Sigmoid colon (tissue), 4 donors: ENCODE measurements around the gene WDR81.
"Not testable (repeated sequence)": the region's sequence is repeated elsewhere in the genome, so short reads cannot be mapped to it uniquely, and the experiment has no call there.

ENCODE experiments used
- CTCF ChIP-seq, 4 experiments: fragments of 450-650 bp in 3 of 4; fragments of 200-600 bp in 1 of 4; IDR thresholded peaks; one replicate each; pipeline ENCODE4 v1.5.1; 2016 to 2019; ENCODE audit warnings: antibody characterized with exemption in 4 of 4, mild to moderate bottlenecking in 3 of 4, moderate library complexity in 2 of 4
- EP300 ChIP-seq, 4 donors: sonication (generic); formaldehyde crosslinking; IDR thresholded peaks; one replicate each; pipeline ENCODE4 v1.6.1; 2017; ENCODE audit warnings: antibody characterized with exemption in 4 of 4
- POLR2AphosphoS5 ChIP-seq, 4 donors: sonication (generic); formaldehyde crosslinking; IDR thresholded peaks; one replicate each; pipeline ENCODE4 v1.6.1; 2017; ENCODE audit warnings: antibody characterized with exemption in 4 of 4

GRCh38 chr17:1722022-1722421 is 2.5 kb upstream of the WDR81 start:
- TF ChIP-seq CTCF, POLR2AphosphoS5, EP300 (IDR thresholded peaks at IDR 0.05): not testable (repeated sequence)
